ENCODE measurements around the gene IL1F10.
"Not testable (repeated sequence)": the region's sequence is repeated elsewhere in the genome, so short reads cannot be mapped to it uniquely, and the experiment has no call there.

IL1F10 gene

GRCh38 chr2:113084249-113085000, 16.7 kb downstream of the IL1F10 start:
- DNase-seq: no peak

GRCh38 chr2:113085542-113085941, 17.8 kb downstream of the IL1F10 start:
- DNase-seq: no peak

GRCh38 chr2:113088213-113088992, 20.6 kb downstream of the IL1F10 start:
- DNase-seq: no peak

DNA sequence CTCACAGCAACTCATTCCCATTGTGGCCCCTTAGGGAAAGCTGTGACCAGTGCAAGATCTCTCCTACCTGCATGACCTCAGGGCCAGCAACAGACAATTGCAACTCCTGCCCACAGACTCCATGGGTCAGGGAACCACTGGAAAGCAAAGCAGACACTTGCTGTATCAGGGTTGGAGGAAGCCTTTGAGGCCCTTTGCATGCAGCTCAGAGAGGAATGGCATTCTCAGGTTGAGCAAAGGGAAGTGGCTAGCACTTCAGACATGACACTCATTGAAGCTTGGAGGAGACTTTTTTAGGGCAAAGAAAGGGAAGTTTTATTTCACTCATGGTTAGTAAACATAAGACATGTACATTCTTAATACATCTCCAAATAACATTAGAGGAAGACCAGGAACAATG, 22.1 kb downstream of the IL1F10 start:
- no peak for DNase-seq

GRCh38 chr2:113091231-113091896, 23.6 kb downstream of the IL1F10 start:
- DNase-seq: no peak

GRCh38 chr2:113092864-113093612, 25.3 kb downstream of the IL1F10 start:
- DNase-seq: no peak

- DNase-seq: no peak
Observed at GRCh38 chr2:113093613-113093977, 25.8 kb downstream of the IL1F10 start.

DNA sequence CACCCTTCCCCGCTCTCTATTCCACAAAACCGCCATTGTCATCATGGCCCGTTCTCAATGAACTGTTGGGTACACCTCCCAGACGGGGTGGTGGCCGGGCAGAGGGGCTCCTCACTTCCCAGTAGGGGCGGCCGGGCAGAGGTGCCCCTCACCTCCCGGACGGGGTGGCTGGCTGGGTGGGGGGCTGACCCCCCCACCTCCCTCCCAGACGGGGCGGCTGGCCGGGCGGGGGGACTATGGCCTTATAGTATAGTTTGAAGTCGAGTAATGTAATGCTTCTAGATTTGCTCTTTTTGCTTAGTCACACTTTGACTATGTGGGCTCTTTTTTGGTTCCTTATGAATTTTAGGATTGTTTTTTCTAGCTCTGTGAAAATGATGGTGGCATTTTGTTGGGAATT, 28.5 kb downstream of the IL1F10 start:
- not testable (repeated sequence) for DNase-seq

DNA sequence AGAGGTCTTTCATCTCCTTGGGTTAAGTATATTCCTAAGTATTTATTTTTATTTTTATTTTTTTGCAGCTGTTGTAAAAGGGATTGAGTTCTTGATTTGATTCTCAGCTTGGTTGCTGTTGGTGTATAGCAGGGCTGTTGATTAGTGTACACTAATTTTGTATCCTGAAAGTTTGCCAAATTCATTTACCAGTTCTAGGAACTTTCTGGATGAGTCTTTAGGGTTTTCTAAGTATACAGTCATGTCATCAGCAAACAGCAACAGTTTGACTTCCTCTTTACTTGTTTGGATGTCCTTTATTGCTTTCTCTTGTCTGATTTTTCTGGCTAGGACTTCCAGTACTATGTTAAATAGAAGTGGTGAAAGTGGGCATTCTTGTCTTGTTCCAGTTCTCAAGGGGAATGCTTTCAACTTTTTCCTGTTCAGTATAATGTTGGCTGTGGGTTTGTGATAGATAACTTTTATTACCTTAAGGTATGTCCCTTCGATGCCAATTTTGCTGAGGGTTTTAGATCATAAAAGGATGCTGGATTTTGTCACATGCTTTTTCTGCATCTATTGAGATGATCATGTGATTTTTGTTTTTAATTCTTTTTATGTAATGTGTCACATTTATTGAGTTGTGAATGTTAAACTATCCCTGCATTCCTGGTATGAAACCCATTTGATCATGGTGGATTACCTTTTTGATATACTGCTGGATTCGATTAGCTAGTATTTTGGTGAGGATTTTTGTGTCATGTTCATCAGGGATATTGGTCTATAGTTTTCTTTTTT, 29.3 kb downstream of the IL1F10 start:
- DNase-seq: not testable (repeated sequence)

- no peak for DNase-seq
Observed at GRCh38 chr2:113098041-113098440, 30.3 kb downstream of the IL1F10 start.

DNA sequence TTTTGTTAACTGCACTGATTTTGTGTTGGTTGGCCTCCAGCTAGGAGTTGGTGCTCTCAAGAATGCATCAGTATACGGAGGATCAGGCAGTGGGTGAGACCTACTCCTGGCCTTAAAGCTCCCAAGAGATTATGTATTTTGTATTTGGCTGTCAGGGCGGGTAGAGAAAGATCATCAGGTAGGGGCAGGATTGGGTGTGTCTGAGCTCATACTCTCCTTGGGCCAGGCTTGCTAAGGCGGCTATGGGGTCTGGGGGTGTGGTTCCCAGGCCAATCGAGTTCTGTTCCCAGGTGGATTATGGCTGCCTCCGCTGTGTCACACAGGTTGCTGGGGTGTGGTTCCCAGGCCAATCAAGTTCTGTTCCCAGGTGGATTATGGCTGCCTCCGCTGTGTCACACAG, 30.8 kb downstream of the IL1F10 start:
- DNase-seq: no peak

DNA sequence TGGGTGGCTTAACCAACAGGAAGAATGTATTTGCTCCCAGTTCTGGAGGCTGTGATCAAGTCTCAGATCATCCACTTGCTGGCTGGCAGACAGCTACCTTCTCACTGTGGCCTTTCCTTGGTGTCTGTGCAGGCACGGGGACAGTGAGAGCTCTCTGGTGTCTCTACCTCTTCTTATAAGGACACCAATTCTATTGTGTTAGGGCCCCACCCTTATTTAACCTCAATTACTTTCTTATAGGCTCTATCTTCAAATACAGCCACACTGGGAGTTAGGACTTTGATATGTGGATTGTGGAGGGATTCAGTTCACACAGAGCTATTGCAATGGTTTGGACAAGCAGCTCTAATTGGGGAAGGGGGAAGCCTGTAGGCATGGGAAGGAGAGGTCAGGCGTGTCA, 34.4 kb downstream of the IL1F10 start:
- DNase-seq: no peak

DNA sequence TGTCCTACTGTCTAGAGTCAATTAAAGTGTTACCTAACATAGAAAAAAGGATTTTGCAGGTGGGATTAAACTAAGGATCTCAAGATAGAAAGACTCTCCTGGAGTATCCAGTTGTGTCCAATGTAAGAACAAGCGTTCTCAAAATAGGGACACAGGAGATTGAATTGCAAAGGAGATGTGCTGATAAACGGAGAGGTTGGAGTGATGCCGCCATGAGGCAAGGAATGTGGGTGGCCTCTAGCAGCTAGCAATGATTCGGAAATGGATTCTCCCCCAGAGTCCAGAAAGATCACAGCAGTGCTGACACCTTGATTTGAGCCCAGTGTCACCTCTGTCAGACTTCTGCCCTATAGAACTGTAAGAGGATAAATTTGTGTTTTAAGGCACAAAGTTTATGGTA, 35.5 kb downstream of the IL1F10 start:
- no peak for DNase-seq

- DNase-seq: no peak
Observed at GRCh38 chr2:113104054-113104611, 36.4 kb downstream of the IL1F10 start.

DNA sequence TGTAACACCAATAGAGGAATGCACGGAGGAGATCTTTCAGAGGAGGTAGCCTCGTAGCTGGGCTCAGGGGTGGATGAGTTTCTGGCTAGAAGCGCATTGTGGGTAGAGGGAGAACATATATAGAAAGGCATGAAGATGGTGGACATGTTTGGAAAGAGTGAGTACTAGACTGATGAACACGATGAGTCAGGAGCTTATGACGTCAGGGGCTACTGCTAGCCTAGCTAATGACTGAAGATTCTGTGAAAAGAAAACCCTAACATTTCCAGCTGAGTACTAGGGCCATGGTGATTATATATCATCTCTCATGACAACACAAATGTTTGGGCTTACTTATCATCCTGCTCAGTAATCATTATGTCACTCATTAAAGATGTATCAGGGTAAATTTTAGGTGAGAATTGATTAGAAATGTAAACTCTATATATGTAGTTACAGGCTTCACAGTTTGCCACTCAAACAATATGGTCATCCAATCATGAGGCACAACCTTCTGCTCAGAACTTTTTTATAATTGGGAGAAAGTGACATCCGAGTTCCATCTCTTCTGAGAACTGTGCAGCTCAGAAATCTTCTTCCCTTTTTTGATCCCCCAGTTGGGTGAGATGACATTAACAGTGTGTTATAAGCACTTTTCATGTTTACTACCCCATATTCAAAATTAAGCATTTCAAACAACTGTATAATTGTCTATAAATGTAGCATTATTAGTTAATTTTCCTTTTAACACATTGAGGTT, 37.4 kb downstream of the IL1F10 start:
- no peak for DNase-seq

DNA sequence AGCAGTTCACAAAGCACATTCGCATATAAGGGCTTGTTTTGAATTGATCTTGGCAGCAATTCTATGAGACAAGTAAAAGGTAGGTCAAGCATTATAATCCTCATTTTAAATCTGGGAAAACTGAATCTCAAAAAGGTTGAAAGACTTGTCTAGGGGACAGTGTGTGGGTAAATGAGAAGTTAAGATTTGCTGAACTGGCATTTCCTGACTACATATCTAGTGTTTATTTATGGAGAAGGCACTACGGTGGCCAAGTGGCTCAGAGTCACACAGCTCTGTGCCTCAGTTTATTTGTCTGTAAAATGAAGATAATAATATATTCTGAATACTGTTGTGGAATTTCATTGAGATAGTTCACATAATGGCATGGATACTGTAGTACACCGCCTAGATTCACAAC, 43.4 kb downstream of the IL1F10 start:
- DNase-seq: no peak

GRCh38 chr2:113111823-113112287, 44.1 kb downstream of the IL1F10 start:
- no peak for DNase-seq

DNA sequence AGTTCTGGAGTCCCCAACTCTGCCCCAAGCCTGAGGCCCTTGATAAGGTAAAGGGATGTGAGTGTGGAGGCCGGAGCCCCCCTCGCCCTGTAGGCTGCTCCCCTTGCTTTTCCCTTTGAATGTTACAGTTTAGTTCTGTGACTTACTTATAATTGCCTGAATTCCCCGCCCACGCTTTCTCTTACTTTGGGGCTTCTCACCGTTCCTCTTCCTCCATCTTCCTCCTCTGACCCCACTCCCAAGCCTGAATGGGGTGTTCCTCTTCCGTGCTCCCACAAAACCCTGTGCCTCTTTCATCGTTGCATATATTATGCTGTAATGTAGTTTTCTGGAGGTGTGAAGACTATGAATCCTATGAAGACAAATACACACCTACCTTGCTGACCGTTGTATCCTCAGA, 44.7 kb downstream of the IL1F10 start:
- no peak for DNase-seq

- no peak for DNase-seq
Observed at GRCh38 chr2:113112871-113113270, 45.1 kb downstream of the IL1F10 start.

GRCh38 chr2:113113807-113114206, 46.0 kb downstream of the IL1F10 start:
- no peak for DNase-seq
